ENCODE measurements around the gene UNC50. TPM values are rescaled to one million over a fixed set of nuclear protein-coding genes. Genes with fewer than 3 reads are reported as not detected.
A peak's percentile ranks its signal among the peaks of the same experiment; 100 is the strongest.

UNC50 gene
- total and polyA plus RNA-seq, 12 donors, result 43.5 to 75.1 (median 55.1) TPM

- WGBS, 4 donors, result 87 to 93% (median 91%) methylated on average over 5 of the region's 5 CpGs
- intact Hi-C loops (cut with DNase I), result no loop called here
- H3K4me3 ChIP-seq, result no peak overlapping the region
- H3K36me3 ChIP-seq (replicated peaks in 1 of 2), result peaks cover 0 to 75% of the 10 kb centered on the region in 2 donors
- H3K4me1 ChIP-seq (replicated peaks in 1 of 2), result peaks cover 3 to 17% of the 10 kb centered on the region in 2 donors
- no peak overlapping the region for H3K27ac ChIP-seq
- no peaks in the 10 kb centered on the region for H3K27me3 ChIP-seq
- no peak for DNase-seq
- TF ChIP-seq POLR2A (IDR thresholded peaks at IDR 0.05), result no peak
- TF ChIP-seq, protein P1, sequence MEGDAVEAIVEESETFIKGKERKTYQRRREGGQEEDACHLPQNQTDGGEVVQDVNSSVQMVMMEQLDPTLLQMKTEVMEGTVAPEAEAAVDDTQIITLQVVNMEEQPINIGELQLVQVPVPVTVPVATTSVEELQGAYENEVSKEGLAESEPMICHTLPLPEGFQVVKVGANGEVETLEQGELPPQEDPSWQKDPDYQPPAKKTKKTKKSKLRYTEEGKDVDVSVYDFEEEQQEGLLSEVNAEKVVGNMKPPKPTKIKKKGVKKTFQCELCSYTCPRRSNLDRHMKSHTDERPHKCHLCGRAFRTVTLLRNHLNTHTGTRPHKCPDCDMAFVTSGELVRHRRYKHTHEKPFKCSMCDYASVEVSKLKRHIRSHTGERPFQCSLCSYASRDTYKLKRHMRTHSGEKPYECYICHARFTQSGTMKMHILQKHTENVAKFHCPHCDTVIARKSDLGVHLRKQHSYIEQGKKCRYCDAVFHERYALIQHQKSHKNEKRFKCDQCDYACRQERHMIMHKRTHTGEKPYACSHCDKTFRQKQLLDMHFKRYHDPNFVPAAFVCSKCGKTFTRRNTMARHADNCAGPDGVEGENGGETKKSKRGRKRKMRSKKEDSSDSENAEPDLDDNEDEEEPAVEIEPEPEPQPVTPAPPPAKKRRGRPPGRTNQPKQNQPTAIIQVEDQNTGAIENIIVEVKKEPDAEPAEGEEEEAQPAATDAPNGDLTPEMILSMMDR (IDR thresholded peaks at IDR 0.05), result no peak
- no peaks in the 10 kb centered on the region for H3K9me3 ChIP-seq (replicated peaks in 1 of 3)
These were observed 7.1 kb downstream of the UNC50 start for GRCh38 chr2:98615481-98615880.

- no peak for DNase-seq
- Histone ChIP-seq H3K9me3 (replicated peaks in 1 of 3) (no peaks in the 10 kb centered on the region), H3K36me3 (replicated peaks in 1 of 2) (peaks cover 0 to 67% of the 10 kb centered on the region in 2 donors)
These were observed 8.8 kb downstream of the UNC50 start for GRCh38 chr2:98617149-98617548.

DNA sequence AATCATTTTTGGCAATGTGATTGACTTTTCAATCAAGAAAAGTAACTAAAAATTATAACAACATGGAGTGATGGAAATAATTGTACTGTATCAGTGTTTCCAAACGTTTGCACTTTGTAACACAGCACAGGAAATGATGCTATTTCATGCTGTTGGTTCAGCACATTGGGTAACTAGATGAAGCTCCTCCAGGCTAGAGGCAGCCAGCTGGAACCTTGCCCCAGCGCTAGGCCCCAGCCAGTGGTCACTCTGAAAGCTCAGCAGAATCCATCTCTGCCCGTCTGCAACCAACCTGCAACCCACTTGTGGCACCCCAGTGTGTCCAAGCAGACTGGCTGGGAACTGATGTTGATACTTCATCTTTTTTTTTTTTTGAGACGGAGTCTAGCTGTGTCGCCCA is 15.3 kb downstream of the UNC50 start:
- Histone ChIP-seq H3K4me3 (no peak overlapping the region), H3K27ac (peak overlapping the region in 1 of 5 donors; percentile 66), H3K9me3 (replicated peaks in 1 of 3) (no peaks in the 10 kb centered on the region), H3K36me3 (replicated peaks in 1 of 2) (peaks cover 0 to 10% of the 10 kb centered on the region in 2 donors), H3K27me3 (no peaks in the 10 kb centered on the region), H3K4me1 (replicated peaks in 1 of 2) (peaks cover 0 to 11% of the 10 kb centered on the region in 2 donors)
- peak in 6 of 7 donors; percentile 58 to 71 (median 64) for DNase-seq
- TF ChIP-seq, protein P1 (IDR thresholded peaks at IDR 0.05), result no peak
- no peak for TF ChIP-seq POLR2A (IDR thresholded peaks at IDR 0.05)
- intact Hi-C loops (cut with DNase I), result no loop called here
- WGBS, 4 donors, result 70 to 77% (median 75%) methylated on average over 5 of the region's 5 CpGs

More at GRCh38 chr2:98617149-98617548, 8.8 kb downstream of the UNC50 start:
- Histone ChIP-seq H3K4me1 (replicated peaks in 1 of 2) (peaks cover 0 to 5% of the 10 kb centered on the region in 2 donors), H3K4me3 (no peak overlapping the region), H3K27ac (no peak overlapping the region), H3K27me3 (no peaks in the 10 kb centered on the region)
- intact Hi-C loops (cut with DNase I), result no loop called here
- TF ChIP-seq, protein P1 (IDR thresholded peaks at IDR 0.05), result no peak
- no peak for TF ChIP-seq POLR2A (IDR thresholded peaks at IDR 0.05)
- WGBS, 4 donors, result 61 to 66% (median 65%) methylated on average over 5 of the region's 5 CpGs

DNA sequence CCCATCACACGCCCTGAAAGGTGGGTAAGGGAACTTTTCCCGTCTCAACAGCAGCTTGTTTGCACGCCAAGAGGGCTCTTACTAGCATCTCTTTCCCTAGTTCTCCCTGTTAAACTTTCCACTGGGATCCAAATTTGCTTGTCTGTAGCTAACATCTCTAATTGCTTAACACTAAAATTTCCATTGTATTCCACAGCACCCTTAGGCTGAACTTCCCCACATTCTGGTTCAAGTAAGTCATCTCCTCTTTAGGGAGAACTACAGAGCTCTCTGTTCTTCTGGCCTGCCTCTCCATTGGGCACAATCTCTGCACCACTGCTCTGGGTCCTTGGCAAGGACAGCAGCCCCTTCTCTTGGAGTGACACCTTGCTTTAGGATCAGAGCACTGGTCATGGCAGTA is 24.0 kb downstream of the UNC50 start:
- WGBS, 4 donors, result 78 to 94% (median 93%) methylated on average over 3 of the region's 3 CpGs
- no peak for TF ChIP-seq POLR2A (IDR thresholded peaks at IDR 0.05)
- TF ChIP-seq, protein P1 (IDR thresholded peaks at IDR 0.05), result no peak
- Histone ChIP-seq H3K9me3 (replicated peaks in 1 of 3) (no peaks in the 10 kb centered on the region), H3K36me3 (replicated peaks in 1 of 2) (no peaks in the 10 kb centered on the region), H3K27me3 (no peaks in the 10 kb centered on the region), H3K27ac (no peak overlapping the region), H3K4me1 (replicated peaks in 1 of 2) (no peaks in the 10 kb centered on the region), H3K4me3 (no peak overlapping the region)
- intact Hi-C loops (cut with DNase I), result no loop called here
- DNase-seq, result no peak
